ENCODE measurements around the gene MYL12A. TPM values are rescaled to one million over a fixed set of nuclear protein-coding genes. Genes with fewer than 3 reads are reported as not detected.

The MYL12A gene
- total RNA-seq, 1 donor from 2014 or later, result 165 TPM

DNA sequence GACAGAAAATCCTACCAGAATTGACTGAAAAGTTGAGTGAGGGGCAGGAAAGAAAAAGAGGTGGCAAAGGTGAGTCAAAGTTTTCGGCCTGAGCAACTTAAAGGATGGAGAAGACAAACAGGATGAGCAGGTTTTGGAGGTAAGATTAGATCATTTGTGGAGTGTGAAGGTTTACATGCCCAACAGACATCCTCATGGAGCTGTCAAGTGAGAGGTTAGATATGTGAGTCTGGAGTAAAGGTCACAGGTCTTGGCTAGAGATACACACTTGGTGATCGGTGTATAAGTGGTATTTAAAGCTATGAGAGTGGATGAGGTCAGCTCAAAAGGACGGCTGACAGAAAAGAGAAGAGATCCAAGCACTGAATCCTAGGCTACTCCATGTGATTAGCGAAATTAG, 11.1 kb upstream of the MYL12A start:
- no peak for DNase-seq (ENCODE audit: low read depth, low spot score)
- Mint-ChIP-seq H3K9me3 (peaks cover 18% of the 10 kb centered on the region), H3K4me1 (no peaks in the 10 kb centered on the region), H3K4me3 (no peak overlapping the region), H3K27me3 (ENCODE audit: low read depth) (no peaks in the 10 kb centered on the region), H3K27ac (ENCODE audit: unreplicated experiment) (no peak overlapping the region), H3K36me3 (ENCODE audit: low read depth) (peaks cover 12% of the 10 kb centered on the region)
- TF ChIP-seq, protein P1, sequence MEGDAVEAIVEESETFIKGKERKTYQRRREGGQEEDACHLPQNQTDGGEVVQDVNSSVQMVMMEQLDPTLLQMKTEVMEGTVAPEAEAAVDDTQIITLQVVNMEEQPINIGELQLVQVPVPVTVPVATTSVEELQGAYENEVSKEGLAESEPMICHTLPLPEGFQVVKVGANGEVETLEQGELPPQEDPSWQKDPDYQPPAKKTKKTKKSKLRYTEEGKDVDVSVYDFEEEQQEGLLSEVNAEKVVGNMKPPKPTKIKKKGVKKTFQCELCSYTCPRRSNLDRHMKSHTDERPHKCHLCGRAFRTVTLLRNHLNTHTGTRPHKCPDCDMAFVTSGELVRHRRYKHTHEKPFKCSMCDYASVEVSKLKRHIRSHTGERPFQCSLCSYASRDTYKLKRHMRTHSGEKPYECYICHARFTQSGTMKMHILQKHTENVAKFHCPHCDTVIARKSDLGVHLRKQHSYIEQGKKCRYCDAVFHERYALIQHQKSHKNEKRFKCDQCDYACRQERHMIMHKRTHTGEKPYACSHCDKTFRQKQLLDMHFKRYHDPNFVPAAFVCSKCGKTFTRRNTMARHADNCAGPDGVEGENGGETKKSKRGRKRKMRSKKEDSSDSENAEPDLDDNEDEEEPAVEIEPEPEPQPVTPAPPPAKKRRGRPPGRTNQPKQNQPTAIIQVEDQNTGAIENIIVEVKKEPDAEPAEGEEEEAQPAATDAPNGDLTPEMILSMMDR (conservative IDR thresholded peaks at IDR 0.05), result no peak

DNA sequence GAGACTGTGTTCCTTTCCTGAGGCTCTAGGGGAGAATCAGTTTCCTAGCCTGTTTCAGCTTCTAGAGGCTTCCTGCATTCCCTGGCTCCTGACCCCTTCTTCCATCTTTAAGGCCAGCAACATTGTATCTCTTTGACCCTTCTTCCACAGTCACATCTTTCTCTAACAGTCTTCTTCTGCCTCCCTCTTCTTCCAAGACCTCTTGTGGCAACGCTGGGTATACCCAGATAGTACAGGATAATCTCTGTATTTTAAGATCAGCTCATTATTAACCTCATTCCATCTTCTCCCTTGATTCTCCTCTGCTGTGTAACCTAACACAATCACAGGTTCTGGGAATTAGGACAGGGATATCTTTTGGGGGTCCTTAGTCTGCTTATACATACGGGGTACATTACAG, 8.9 kb upstream of the MYL12A start:
- Mint-ChIP-seq H3K27ac (ENCODE audit: unreplicated experiment) (peak overlapping the region; percentile 22), H3K36me3 (ENCODE audit: low read depth) (peaks cover 14% of the 10 kb centered on the region), H3K4me3 (no peak overlapping the region), H3K27me3 (ENCODE audit: low read depth) (no peaks in the 10 kb centered on the region), H3K9me3 (peaks cover 21% of the 10 kb centered on the region), H3K4me1 (no peaks in the 10 kb centered on the region)
- DNase-seq (ENCODE audit: low read depth, low spot score), result no peak
- TF ChIP-seq, protein P1 (conservative IDR thresholded peaks at IDR 0.05), result no peak

- peak overlapping the region; percentile 79 for H3K4me3 Mint-ChIP-seq
- no peak overlapping the region for H3K27ac Mint-ChIP-seq (ENCODE audit: unreplicated experiment)
- peaks cover 32% of the 10 kb centered on the region for H3K4me1 Mint-ChIP-seq
- H3K9me3 Mint-ChIP-seq, result peaks cover 17% of the 10 kb centered on the region
- DNase-seq (ENCODE audit: low read depth, low spot score), result no peak
- TF ChIP-seq, protein P1 (conservative IDR thresholded peaks at IDR 0.05), result no peak
- no peaks in the 10 kb centered on the region for H3K27me3 Mint-ChIP-seq (ENCODE audit: low read depth)
- H3K36me3 Mint-ChIP-seq (ENCODE audit: low read depth), result peaks cover 13% of the 10 kb centered on the region
These were observed 2.4 kb upstream of the MYL12A start for GRCh38 chr18:3245185-3245564.

DNA sequence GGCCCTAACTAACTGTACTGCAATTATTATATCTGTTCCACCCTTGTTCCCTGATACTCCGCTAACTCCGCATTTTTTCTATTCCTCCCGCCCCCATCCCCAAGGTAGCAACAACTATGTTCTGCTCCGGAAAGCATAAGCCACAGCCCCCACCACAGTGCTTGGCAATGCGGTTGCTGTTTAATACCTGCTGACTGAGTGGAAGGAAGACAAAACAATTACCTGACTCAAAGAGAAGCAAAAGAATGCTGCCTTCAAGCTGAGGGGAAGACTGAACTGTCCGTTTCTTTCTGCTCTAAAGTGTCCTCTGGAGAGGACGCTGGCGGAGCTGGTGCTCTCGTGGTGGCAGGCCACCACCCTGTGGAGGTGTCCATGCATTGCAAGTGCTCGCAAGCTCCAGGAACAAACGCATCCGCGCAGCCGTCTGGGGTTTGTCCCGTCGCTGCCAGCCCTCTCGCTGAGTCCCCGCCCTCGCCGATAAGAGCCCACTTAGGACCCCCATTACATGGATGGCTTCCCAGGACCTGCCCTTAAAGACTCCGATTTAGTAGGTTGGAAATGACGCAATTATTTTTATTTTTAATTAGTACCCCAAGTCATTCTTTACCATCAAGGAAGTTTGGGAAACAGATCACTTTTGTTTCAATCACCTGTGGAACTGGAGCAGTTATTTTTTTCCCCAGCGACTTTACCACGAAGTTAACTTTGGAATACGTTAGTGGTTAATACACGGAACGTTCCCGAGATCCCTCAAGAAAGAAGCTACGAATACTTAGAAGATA, 1.6 kb upstream of the MYL12A start:
- Mint-ChIP-seq H3K4me1 (peaks cover 39% of the 10 kb centered on the region), H3K36me3 (ENCODE audit: low read depth) (peaks cover 9% of the 10 kb centered on the region), H3K27ac (ENCODE audit: unreplicated experiment) (peak overlapping the region; percentile 73), H3K27me3 (ENCODE audit: low read depth) (no peaks in the 10 kb centered on the region), H3K9me3 (peaks cover 9% of the 10 kb centered on the region), H3K4me3 (peak overlapping the region; percentile 95)
- DNase-seq (ENCODE audit: low read depth, low spot score), result peak; percentile 71
- TF ChIP-seq, protein P1 (conservative IDR thresholded peaks at IDR 0.05), result peak; percentile 94

GRCh38 chr18:3246635-3247239, 864 bp upstream of the MYL12A start:
- Mint-ChIP-seq H3K36me3 (ENCODE audit: low read depth) (peaks cover 9% of the 10 kb centered on the region), H3K27me3 (ENCODE audit: low read depth) (no peaks in the 10 kb centered on the region), H3K4me3 (peak overlapping the region; percentile 95), H3K4me1 (peaks cover 39% of the 10 kb centered on the region), H3K27ac (ENCODE audit: unreplicated experiment) (peak overlapping the region; percentile 73), H3K9me3 (peaks cover 9% of the 10 kb centered on the region)
- TF ChIP-seq, protein P1 (conservative IDR thresholded peaks at IDR 0.05), result no peak
- no peak for DNase-seq (ENCODE audit: low read depth, low spot score)

Data from neural crest cell (in vitro differentiated cells).